Body of pancreas (tissue), 4 donors: ENCODE results near the gene LURAP1L.

Experiments
- CTCF ChIP-seq, 7 experiments: fragments of 450-650 bp in 4 of 7; fragments of 200-600 bp in 3 of 7; sonication (generic) in 3 of 7; IDR thresholded peaks; one replicate each; pipeline ENCODE4 v1.5.1; 2016 to 2019; ENCODE audit warnings: antibody characterized with exemption in 7 of 7
- POLR2A ChIP-seq, 3 donors: fragments of 450-650 bp; IDR thresholded peaks; one replicate each; pipeline ENCODE4 v1.6.1; 2016; ENCODE audit warnings: antibody characterized with exemption in 3 of 3, mild to moderate bottlenecking in 2 of 3

DNA sequence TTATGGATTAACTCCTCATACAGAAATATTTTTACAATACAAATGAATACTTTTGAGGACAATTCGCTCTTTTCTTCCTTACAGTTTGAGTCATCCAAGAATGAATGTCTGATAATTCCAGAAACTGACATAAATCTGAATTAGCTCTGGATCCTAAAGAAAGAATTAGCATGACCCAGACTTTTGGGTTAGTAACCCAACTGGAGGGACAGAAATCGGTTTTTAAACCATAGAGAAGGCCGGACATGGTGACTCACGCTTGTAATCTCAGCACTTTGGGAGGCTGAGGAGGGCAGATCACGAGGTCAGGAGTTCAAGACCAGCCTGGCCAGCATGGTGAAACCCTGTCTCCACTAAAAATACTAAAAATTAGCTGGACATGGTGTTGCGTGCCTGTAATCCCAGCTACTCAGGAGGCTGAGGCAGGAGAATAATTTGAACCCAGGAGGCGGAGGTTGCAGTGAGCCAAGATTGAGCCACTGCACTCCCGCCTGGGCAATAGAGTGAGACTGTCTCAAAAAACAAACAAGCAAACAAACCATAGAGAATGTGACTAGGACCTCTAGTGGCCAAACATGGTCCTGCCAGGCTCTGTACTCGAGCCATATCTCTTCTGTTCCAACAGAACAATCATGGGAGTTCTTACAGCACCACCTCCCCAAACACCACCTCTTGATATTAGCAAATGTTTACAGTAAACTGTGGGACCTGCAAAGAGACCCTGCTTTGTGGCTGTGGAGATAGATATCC, 44.8 kb downstream of the LURAP1L start:
- TF ChIP-seq POLR2A (IDR thresholded peaks at IDR 0.05) (no peak), CTCF (IDR thresholded peaks at IDR 0.05) (peak in 6 of 7 experiments; percentile 12 to 44 (median 20))
